Naive B cell (primary cell): ENCODE measurements around the gene ZYG11A. TPM values are rescaled to one million over a fixed set of nuclear protein-coding genes. Genes with fewer than 3 reads are reported as not detected.
"Not testable (repeated sequence)": the region's sequence is repeated elsewhere in the genome, so short reads cannot be mapped to it uniquely, and the experiment has no call there.

Experiments
- ATAC-seq, 2 donors: fragments of 150-1000 bp; cut with Tn5 transposase; 2 replicates each; pipeline ENCODE4 v1.10.0; 2021; ENCODE audit warnings: low read depth in 2 of 2, mild to moderate bottlenecking in 2 of 2, moderate library complexity in 2 of 2
- DNase-seq: peaks from one replicate; pipeline ENCODE4 v3.0.0; 2022
- H3K27ac Mint-ChIP-seq, 6 donors: one replicate each; pipeline ENCODE4 v1.8.0; 2020 to 2022; ENCODE audit warnings: mild to moderate bottlenecking in 6 of 6, mixed read lengths in 6 of 6, moderate library complexity in 5 of 6, inconsistent platforms in 2 of 6
- H3K27me3 Mint-ChIP-seq, 3 donors: one replicate each; pipeline ENCODE4 v1.8.0; 2021 to 2022; ENCODE audit warnings: mixed read lengths in 3 of 3, mild to moderate bottlenecking in 1 of 3
- H3K36me3 Mint-ChIP-seq, 2 donors: one replicate each; pipeline ENCODE4 v1.8.0; 2020 to 2022; ENCODE audit warnings: mixed read lengths in 2 of 2, inconsistent platforms in 1 of 2, mild to moderate bottlenecking in 1 of 2
- H3K4me1 Mint-ChIP-seq, 3 donors: one replicate each; pipeline ENCODE4 v1.8.0; 2020 to 2022; ENCODE audit warnings: mixed read lengths in 3 of 3, inconsistent platforms in 1 of 3, mild to moderate bottlenecking in 1 of 3, moderate library complexity in 1 of 3
- H3K4me3 Mint-ChIP-seq, 8 donors: one replicate each; pipeline ENCODE4 v1.8.0; 2020 to 2022; ENCODE audit warnings: mild to moderate bottlenecking in 8 of 8, mixed read lengths in 8 of 8, moderate library complexity in 8 of 8, inconsistent platforms in 2 of 8
- H3K9me3 Mint-ChIP-seq, 7 donors: one replicate each; pipeline ENCODE4 v1.8.0; 2020 to 2022; ENCODE audit warnings: mixed read lengths in 7 of 7, mild to moderate bottlenecking in 5 of 7, inconsistent platforms in 2 of 7, moderate library complexity in 1 of 7
- polyA plus RNA-seq, 6 donors: library from polyadenylated mRNA; unstranded; fragments of 300-500 nt; fragmentation: Illumina TruSeq; gene quantifications; one replicate each; pipeline ENCODE4 v1.2.3, GENCODE V29; 2021; ENCODE audit warnings: low read depth in 6 of 6

Gene ZYG11A
- polyA plus RNA-seq, 6 donors from 2014 or later, result not detected

DNA sequence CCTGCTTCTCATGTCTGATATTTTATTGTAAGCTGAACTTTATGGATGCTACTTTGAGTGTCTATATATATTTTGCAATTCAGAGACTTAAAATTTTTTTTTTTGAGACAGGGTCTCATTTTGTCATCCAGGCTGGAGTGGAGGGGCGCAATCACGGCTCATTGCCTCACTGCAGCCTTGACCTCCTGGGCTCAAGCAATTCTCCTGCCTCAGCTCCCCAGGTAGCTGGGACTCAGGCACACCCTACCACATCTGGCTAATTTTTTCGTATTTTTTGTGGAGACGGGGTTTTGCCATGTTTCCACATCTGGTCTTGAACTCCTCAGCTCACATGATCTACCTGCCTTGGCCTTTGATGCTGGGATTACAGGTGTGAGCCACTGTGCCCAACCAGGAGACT lies 8.4 kb downstream of the ZYG11A start:
- Mint-ChIP-seq H3K9me3 (peaks cover 0 to 2% (median 0%) of the 10 kb centered on the region in 7 donors), H3K4me1 (no peaks in the 10 kb centered on the region), H3K27ac (peak overlapping the region in 1 of 6 donors; percentile 49), H3K36me3 (no peaks in the 10 kb centered on the region), H3K4me3 (no peak overlapping the region), H3K27me3 (peaks cover 12 to 29% (median 19%) of the 10 kb centered on the region in 3 donors)
- ATAC-seq (no peak), DNase-seq (no peak)

DNA sequence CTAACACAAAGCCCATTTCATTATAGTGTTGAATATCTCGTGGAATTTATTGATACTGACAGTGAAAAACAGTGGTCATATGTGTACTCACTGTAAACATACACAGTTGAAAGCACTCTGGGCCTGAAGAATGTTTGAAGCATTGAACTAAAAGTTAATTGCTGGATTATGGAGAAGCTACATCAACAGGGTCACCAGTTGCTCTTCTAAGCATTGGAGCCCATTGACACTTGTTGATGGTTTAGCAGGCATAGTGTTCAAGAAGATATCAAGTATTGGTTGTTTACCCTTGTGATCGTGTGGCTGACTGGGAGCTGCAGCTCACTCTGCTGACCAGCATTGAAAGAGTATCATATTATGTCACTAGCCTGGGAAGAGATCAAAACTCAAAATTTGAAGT lies 10.3 kb downstream of the ZYG11A start:
- no peak for DNase-seq
- Mint-ChIP-seq H3K27me3 (peaks cover 8 to 20% (median 17%) of the 10 kb centered on the region in 3 donors), H3K27ac (no peak overlapping the region), H3K36me3 (no peaks in the 10 kb centered on the region), H3K9me3 (peaks cover 0 to 2% (median 0%) of the 10 kb centered on the region in 7 donors), H3K4me3 (no peak overlapping the region), H3K4me1 (no peaks in the 10 kb centered on the region)
- no peak for ATAC-seq

GRCh38 chr1:52855584-52855983 lies 13.0 kb downstream of the ZYG11A start:
- Mint-ChIP-seq H3K9me3 (no peaks in the 10 kb centered on the region), H3K27ac (no peak overlapping the region), H3K4me3 (no peak overlapping the region), H3K27me3 (peaks cover 5 to 18% (median 8%) of the 10 kb centered on the region in 3 donors), H3K36me3 (no peaks in the 10 kb centered on the region), H3K4me1 (no peaks in the 10 kb centered on the region)
- no peak for ATAC-seq
- DNase-seq, result no peak

- DNase-seq, result no peak
- ATAC-seq, result no peak
- peaks cover under 1 to 15% (median 4%) of the 10 kb centered on the region in 3 donors for H3K27me3 Mint-ChIP-seq
- no peaks in the 10 kb centered on the region for H3K9me3 Mint-ChIP-seq
- no peaks in the 10 kb centered on the region for H3K4me1 Mint-ChIP-seq
- no peak overlapping the region for H3K4me3 Mint-ChIP-seq
- no peak overlapping the region for H3K27ac Mint-ChIP-seq
- H3K36me3 Mint-ChIP-seq, result no peaks in the 10 kb centered on the region
Observed at GRCh38 chr1:52856026-52856425, 13.5 kb downstream of the ZYG11A start.

GRCh38 chr1:52857443-52857842 lies 14.9 kb downstream of the ZYG11A start:
- H3K27ac Mint-ChIP-seq, result no peak overlapping the region
- H3K36me3 Mint-ChIP-seq, result no peaks in the 10 kb centered on the region
- ATAC-seq (no peak), DNase-seq (no peak)
- peaks cover 0 to 15% (median 0%) of the 10 kb centered on the region in 3 donors for H3K27me3 Mint-ChIP-seq
- no peaks in the 10 kb centered on the region for H3K4me1 Mint-ChIP-seq
- H3K9me3 Mint-ChIP-seq, result no peaks in the 10 kb centered on the region
- no peak overlapping the region for H3K4me3 Mint-ChIP-seq

DNA sequence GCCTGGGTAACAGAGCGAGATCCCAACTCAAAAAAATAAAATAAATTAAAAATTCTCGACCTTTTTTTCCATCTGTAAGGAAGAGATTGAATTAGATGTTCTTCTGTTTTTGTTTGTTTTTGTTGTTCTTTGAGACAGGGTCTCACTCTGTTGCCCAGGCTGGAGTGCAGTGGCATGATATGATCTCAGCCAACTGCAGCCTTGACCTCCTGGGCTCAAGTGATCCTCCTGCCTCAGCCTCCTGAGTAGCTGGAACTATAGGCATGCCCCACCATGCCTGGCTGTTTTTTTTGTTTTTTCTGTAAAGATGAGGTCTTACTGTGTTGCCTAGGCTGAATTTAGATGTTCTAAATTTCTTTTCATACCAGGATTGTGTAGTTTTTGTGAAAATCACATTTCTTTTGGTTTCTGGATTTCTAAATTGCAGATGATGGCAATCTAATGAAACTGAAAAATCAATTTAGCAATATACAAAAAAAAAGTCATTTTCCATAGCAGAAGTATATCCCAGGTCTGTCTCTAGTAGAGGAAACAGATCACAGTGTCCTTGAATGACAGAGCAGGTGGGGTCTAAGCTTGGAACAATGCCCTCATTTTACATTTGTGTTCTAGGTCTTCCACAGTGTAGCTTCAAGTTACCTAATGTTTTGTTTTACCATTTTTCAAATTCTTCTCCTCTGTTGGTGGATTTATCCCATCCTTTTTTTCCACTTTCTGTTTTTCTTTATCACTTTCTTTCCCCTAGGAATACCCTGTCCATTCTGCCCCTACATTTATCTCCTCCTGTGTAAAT lies 20.3 kb downstream of the ZYG11A start:
- Mint-ChIP-seq H3K4me1 (no peaks in the 10 kb centered on the region), H3K27ac (no peak overlapping the region), H3K27me3 (peaks cover 0 to 12% (median 8%) of the 10 kb centered on the region in 3 donors), H3K36me3 (no peaks in the 10 kb centered on the region), H3K9me3 (no peaks in the 10 kb centered on the region), H3K4me3 (no peak overlapping the region)
- ATAC-seq (no peak), DNase-seq (no peak)

- H3K9me3 Mint-ChIP-seq, result no peaks in the 10 kb centered on the region
- no peaks in the 10 kb centered on the region for H3K36me3 Mint-ChIP-seq
- no peaks in the 10 kb centered on the region for H3K4me1 Mint-ChIP-seq
- H3K4me3 Mint-ChIP-seq, result no peak overlapping the region
- H3K27me3 Mint-ChIP-seq, result peaks cover 5 to 20% (median 8%) of the 10 kb centered on the region in 3 donors
- DNase-seq (no peak), ATAC-seq (peak in 1 of 2 donors; percentile 43)
- H3K27ac Mint-ChIP-seq, result peak overlapping the region in 1 of 6 donors; percentile 9
Observed at GRCh38 chr1:52867087-52867863, 24.7 kb downstream of the ZYG11A start.

- H3K27me3 Mint-ChIP-seq, result peaks cover 5 to 18% (median 9%) of the 10 kb centered on the region in 3 donors
- not testable (repeated sequence) for H3K9me3 Mint-ChIP-seq, ATAC-seq, H3K4me3 Mint-ChIP-seq, DNase-seq, H3K4me1 Mint-ChIP-seq, H3K36me3 Mint-ChIP-seq, H3K27ac Mint-ChIP-seq
Observed at GRCh38 chr1:52869727-52870126, 27.2 kb downstream of the ZYG11A start.

DNA sequence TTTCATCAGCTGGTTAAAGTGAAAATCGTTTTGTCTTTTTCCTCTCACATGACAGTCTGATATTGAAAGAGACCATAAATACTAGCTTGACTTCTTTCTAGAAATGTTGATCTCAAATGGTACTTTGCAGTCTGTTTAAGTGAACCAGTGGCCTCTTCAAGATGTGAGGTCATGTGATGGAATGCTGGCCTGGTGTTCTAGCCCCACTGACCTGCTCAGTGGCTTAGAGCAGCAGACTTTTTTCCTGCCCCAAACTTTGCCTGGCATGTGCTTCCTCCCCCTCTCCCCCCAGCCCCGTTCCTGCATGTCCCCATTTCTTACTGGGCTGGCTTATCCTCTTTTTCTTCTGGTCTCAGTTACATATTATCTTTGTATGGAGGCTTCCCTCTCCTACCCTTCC lies 34.3 kb downstream of the ZYG11A start:
- DNase-seq (no peak), ATAC-seq (no peak)
- Mint-ChIP-seq H3K27me3 (peaks cover 5 to 11% (median 6%) of the 10 kb centered on the region in 3 donors), H3K27ac (no peak overlapping the region), H3K9me3 (no peaks in the 10 kb centered on the region), H3K36me3 (no peaks in the 10 kb centered on the region), H3K4me1 (no peaks in the 10 kb centered on the region), H3K4me3 (no peak overlapping the region)

- Mint-ChIP-seq H3K36me3 (peaks cover 0 to 5% of the 10 kb centered on the region in 2 donors), H3K9me3 (peaks cover 0 to 5% (median 3%) of the 10 kb centered on the region in 7 donors), H3K27ac (no peak overlapping the region), H3K4me3 (no peak overlapping the region), H3K4me1 (no peaks in the 10 kb centered on the region), H3K27me3 (peaks cover 5 to 10% (median 6%) of the 10 kb centered on the region in 3 donors)
- no peak for ATAC-seq
- DNase-seq, result no peak
Observed at GRCh38 chr1:52877554-52877953, 35.0 kb downstream of the ZYG11A start.

DNA sequence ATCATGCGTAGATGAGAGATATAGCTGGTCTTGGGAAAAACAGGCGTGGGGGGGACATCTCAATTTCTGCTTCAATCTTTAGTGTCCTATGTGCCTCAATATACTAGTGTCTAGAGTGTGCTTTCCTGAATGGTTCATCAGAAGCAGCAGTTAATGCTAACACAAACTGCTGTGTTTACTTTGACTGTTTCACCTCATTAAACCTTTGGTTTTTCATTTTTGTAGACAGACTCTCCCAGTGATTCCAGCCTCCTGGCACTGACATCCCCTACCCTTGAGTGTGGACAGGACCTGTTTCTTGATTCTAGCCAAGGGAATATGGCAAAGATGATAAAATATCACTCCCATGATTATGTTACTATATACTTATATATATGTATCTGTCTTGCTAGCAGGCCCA lies 37.6 kb downstream of the ZYG11A start:
- H3K9me3 Mint-ChIP-seq, result peaks cover 0 to 11% (median 8%) of the 10 kb centered on the region in 7 donors
- H3K27ac Mint-ChIP-seq, result no peak overlapping the region
- H3K4me3 Mint-ChIP-seq, result no peak overlapping the region
- H3K36me3 Mint-ChIP-seq, result peaks cover 0 to 8% of the 10 kb centered on the region in 2 donors
- H3K27me3 Mint-ChIP-seq, result peaks cover 0 to 5% (median 0%) of the 10 kb centered on the region in 3 donors
- no peaks in the 10 kb centered on the region for H3K4me1 Mint-ChIP-seq
- ATAC-seq, result no peak
- DNase-seq, result no peak

DNA sequence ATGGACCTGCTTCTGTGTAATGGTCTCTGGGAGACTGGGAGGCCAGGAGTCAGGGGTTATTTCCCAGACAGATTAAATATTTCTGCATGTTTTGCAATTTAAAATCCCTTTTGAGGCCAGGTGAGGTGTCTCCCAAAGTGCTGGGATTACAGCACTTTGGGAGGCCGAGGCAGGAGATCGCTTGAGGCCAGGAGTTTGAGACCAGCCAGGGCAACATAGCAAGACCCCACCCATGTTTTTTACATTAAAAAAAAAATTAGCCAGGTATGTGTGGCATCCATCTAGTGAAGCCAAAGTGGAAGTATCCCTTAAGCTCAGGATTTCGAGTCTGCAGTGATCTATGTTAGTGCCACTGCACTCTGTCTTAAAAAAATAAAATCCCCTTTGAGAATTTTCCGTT lies 44.9 kb downstream of the ZYG11A start:
- Mint-ChIP-seq H3K4me3 (no peak overlapping the region), H3K27ac (peak overlapping the region in 1 of 6 donors; percentile 61), H3K36me3 (peaks cover 0 to 4% of the 10 kb centered on the region in 2 donors), H3K9me3 (peaks cover 0 to 9% (median 5%) of the 10 kb centered on the region in 7 donors), H3K4me1 (no peaks in the 10 kb centered on the region), H3K27me3 (no peaks in the 10 kb centered on the region)
- ATAC-seq, result no peak
- no peak for DNase-seq

- DNase-seq (no peak), ATAC-seq (no peak)
- Mint-ChIP-seq H3K9me3 (no peaks in the 10 kb centered on the region), H3K27ac (no peak overlapping the region), H3K27me3 (no peaks in the 10 kb centered on the region), H3K36me3 (no peaks in the 10 kb centered on the region), H3K4me3 (no peak overlapping the region), H3K4me1 (no peaks in the 10 kb centered on the region)
Observed at GRCh38 chr1:52892424-52893215, 50.1 kb downstream of the ZYG11A start.
